ENCODE data around the gene P4HB.

- TF ChIP-seq, protein P1, sequence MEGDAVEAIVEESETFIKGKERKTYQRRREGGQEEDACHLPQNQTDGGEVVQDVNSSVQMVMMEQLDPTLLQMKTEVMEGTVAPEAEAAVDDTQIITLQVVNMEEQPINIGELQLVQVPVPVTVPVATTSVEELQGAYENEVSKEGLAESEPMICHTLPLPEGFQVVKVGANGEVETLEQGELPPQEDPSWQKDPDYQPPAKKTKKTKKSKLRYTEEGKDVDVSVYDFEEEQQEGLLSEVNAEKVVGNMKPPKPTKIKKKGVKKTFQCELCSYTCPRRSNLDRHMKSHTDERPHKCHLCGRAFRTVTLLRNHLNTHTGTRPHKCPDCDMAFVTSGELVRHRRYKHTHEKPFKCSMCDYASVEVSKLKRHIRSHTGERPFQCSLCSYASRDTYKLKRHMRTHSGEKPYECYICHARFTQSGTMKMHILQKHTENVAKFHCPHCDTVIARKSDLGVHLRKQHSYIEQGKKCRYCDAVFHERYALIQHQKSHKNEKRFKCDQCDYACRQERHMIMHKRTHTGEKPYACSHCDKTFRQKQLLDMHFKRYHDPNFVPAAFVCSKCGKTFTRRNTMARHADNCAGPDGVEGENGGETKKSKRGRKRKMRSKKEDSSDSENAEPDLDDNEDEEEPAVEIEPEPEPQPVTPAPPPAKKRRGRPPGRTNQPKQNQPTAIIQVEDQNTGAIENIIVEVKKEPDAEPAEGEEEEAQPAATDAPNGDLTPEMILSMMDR (IDR thresholded peaks at IDR 0.05), result no peak
- no peak for TF ChIP-seq POLR2A (IDR thresholded peaks at IDR 0.05)
Measured at GRCh38 chr17:81817758-81818147, 42.6 kb downstream of the P4HB start.
